ENCODE data around the gene CLSTN1. TPM values are rescaled to one million over a fixed set of nuclear protein-coding genes. Genes with fewer than 3 reads are reported as not detected.

CLSTN1 gene
- total RNA-seq, 1 donor from 2014 or later: 181 TPM

GRCh38 chr1:9798236-9799130 is 25.3 kb downstream of the CLSTN1 start:
- Histone ChIP-seq H3K4me2 (ENCODE audit: low read length) (no peak overlapping the region), H4K20me1 (ENCODE audit: insufficient read depth, low read length) (peaks cover 73% of the 10 kb centered on the region)

DNA sequence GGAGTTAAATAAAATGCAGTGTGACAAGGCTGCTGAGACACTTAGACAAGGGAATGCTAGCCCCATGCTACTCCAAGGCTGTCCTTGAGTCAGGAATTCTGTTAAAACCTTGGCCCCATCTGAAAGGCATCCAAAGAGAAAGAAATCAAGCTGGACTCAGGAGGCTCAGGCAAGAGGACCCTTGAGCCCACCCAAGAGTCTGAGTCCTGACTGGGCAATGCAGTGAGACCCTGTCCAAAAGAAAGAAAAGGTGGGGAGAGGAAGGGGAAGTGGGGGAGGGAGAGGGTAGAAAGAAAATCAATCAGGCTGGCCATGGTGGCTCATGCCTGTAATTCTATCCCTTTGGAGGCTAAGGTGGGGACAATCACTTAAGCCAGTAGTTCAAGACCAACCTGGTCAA is 26.7 kb downstream of the CLSTN1 start:
- H3K4me3 Mint-ChIP-seq (ENCODE audit: unreplicated experiment): no peak overlapping the region
- DNase-seq (ENCODE audit: low read depth): no peak
- no peak overlapping the region for H3K27ac Mint-ChIP-seq (ENCODE audit: unreplicated experiment)
- H3K27me3 ChIP-seq (ENCODE audit: insufficient read depth, low read length): no peaks in the 10 kb centered on the region
- no peaks in the 10 kb centered on the region for H3K4me1 ChIP-seq (ENCODE audit: insufficient read depth, low read length)
- no peak overlapping the region for H3K27ac ChIP-seq (ENCODE audit: low read depth, low read length)
- H3K9ac ChIP-seq (ENCODE audit: low read length): no peak overlapping the region
- no peak for TF ChIP-seq EZH2 (IDR thresholded peaks at IDR 0.05; ENCODE audit: insufficient read depth, low read length)
- TF ChIP-seq, protein P1, sequence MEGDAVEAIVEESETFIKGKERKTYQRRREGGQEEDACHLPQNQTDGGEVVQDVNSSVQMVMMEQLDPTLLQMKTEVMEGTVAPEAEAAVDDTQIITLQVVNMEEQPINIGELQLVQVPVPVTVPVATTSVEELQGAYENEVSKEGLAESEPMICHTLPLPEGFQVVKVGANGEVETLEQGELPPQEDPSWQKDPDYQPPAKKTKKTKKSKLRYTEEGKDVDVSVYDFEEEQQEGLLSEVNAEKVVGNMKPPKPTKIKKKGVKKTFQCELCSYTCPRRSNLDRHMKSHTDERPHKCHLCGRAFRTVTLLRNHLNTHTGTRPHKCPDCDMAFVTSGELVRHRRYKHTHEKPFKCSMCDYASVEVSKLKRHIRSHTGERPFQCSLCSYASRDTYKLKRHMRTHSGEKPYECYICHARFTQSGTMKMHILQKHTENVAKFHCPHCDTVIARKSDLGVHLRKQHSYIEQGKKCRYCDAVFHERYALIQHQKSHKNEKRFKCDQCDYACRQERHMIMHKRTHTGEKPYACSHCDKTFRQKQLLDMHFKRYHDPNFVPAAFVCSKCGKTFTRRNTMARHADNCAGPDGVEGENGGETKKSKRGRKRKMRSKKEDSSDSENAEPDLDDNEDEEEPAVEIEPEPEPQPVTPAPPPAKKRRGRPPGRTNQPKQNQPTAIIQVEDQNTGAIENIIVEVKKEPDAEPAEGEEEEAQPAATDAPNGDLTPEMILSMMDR (IDR thresholded peaks at IDR 0.05; ENCODE audit: insufficient read depth, low read depth, low read length): no peak
- H3K36me3 ChIP-seq (ENCODE audit: insufficient read depth, low read length): no peaks in the 10 kb centered on the region
- H2AFZ ChIP-seq (ENCODE audit: low read depth, low read length): no peak overlapping the region
- H3K36me3 Mint-ChIP-seq (ENCODE audit: low read depth, unreplicated experiment): peaks cover 3% of the 10 kb centered on the region
- H3K27me3 Mint-ChIP-seq (ENCODE audit: low read depth, unreplicated experiment): no peaks in the 10 kb centered on the region
- H4K20me1 ChIP-seq (ENCODE audit: insufficient read depth, low read length): peaks cover 74% of the 10 kb centered on the region
- no peak for FAIRE-seq
- peaks cover 13% of the 10 kb centered on the region for H3K4me1 Mint-ChIP-seq (ENCODE audit: low read depth, unreplicated experiment)
- H3K4me3 ChIP-seq (ENCODE audit: insufficient read depth, low read depth, low read length): no peak overlapping the region
- H3K4me2 ChIP-seq (ENCODE audit: low read length): no peak overlapping the region
- H3K79me2 ChIP-seq (ENCODE audit: insufficient read depth, low read length): peaks cover 84% of the 10 kb centered on the region
- H3K9me3 Mint-ChIP-seq (ENCODE audit: unreplicated experiment): no peaks in the 10 kb centered on the region
- no peaks in the 10 kb centered on the region for H3K9me3 ChIP-seq (ENCODE audit: insufficient read depth, low read depth, low read length)

More at GRCh38 chr1:9798236-9799130, 25.3 kb downstream of the CLSTN1 start:
- H3K4me3 ChIP-seq (ENCODE audit: insufficient read depth, low read depth, low read length): no peak overlapping the region
- FAIRE-seq (no peak), DNase-seq (ENCODE audit: low read depth) (peak; percentile 33)
- H3K36me3 ChIP-seq (ENCODE audit: insufficient read depth, low read length): no peaks in the 10 kb centered on the region
- no peak overlapping the region for H3K27ac ChIP-seq (ENCODE audit: low read depth, low read length)
- no peak overlapping the region for H3K9ac ChIP-seq (ENCODE audit: low read length)
- H3K36me3 Mint-ChIP-seq (ENCODE audit: low read depth, unreplicated experiment): no peaks in the 10 kb centered on the region
- no peaks in the 10 kb centered on the region for H3K9me3 ChIP-seq (ENCODE audit: insufficient read depth, low read depth, low read length)
- peaks cover 10% of the 10 kb centered on the region for H3K4me1 Mint-ChIP-seq (ENCODE audit: low read depth, unreplicated experiment)
- TF ChIP-seq, protein P1 (IDR thresholded peaks at IDR 0.05; ENCODE audit: insufficient read depth, low read depth, low read length): no peak
- no peak for TF ChIP-seq EZH2 (IDR thresholded peaks at IDR 0.05; ENCODE audit: insufficient read depth, low read length)
- no peak overlapping the region for H2AFZ ChIP-seq (ENCODE audit: low read depth, low read length)
- no peaks in the 10 kb centered on the region for H3K27me3 ChIP-seq (ENCODE audit: insufficient read depth, low read length)
- no peak overlapping the region for H3K4me3 Mint-ChIP-seq (ENCODE audit: unreplicated experiment)
- peaks cover 84% of the 10 kb centered on the region for H3K79me2 ChIP-seq (ENCODE audit: insufficient read depth, low read length)
- H3K4me1 ChIP-seq (ENCODE audit: insufficient read depth, low read length): no peaks in the 10 kb centered on the region
- no peaks in the 10 kb centered on the region for H3K9me3 Mint-ChIP-seq (ENCODE audit: unreplicated experiment)
- no peak overlapping the region for H3K27ac Mint-ChIP-seq (ENCODE audit: unreplicated experiment)
- H3K27me3 Mint-ChIP-seq (ENCODE audit: low read depth, unreplicated experiment): no peaks in the 10 kb centered on the region

DNA sequence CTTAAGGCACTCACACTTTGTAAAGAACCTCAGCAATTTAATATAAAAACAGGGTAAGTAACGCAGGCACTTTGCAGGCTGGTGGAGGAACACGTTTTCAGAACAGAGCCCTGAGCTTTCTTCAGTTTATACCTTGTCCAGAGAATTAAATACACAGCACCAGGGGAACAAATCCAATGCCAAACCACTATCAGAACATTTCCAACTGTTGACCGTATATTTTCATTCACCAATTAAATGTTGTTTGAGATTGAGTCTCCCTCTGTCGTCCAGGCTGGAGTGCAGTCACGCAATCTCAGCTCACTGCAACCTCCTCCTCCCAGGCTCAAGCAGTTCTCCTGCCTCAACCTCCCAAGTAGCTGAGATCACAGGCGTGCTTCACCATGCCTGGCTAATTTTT is 29.7 kb downstream of the CLSTN1 start:
- no peak for FAIRE-seq
- H3K27ac Mint-ChIP-seq (ENCODE audit: unreplicated experiment): no peak overlapping the region
- Histone ChIP-seq H3K36me3 (ENCODE audit: insufficient read depth, low read length) (no peaks in the 10 kb centered on the region), H3K4me1 (ENCODE audit: insufficient read depth, low read length) (no peaks in the 10 kb centered on the region), H3K79me2 (ENCODE audit: insufficient read depth, low read length) (peaks cover 88% of the 10 kb centered on the region), H3K27ac (ENCODE audit: low read depth, low read length) (no peak overlapping the region), H2AFZ (ENCODE audit: low read depth, low read length) (no peak overlapping the region), H3K9me3 (ENCODE audit: insufficient read depth, low read depth, low read length) (no peaks in the 10 kb centered on the region), H3K27me3 (ENCODE audit: insufficient read depth, low read length) (no peaks in the 10 kb centered on the region), H3K9ac (ENCODE audit: low read length) (no peak overlapping the region), H3K4me2 (ENCODE audit: low read length) (no peak overlapping the region), H4K20me1 (ENCODE audit: insufficient read depth, low read length) (peaks cover 84% of the 10 kb centered on the region), H3K4me3 (ENCODE audit: insufficient read depth, low read depth, low read length) (no peak overlapping the region)
- TF ChIP-seq EZH2 (IDR thresholded peaks at IDR 0.05; ENCODE audit: insufficient read depth, low read length): no peak
- TF ChIP-seq, protein P1 (IDR thresholded peaks at IDR 0.05; ENCODE audit: insufficient read depth, low read depth, low read length): no peak
- no peaks in the 10 kb centered on the region for H3K27me3 Mint-ChIP-seq (ENCODE audit: low read depth, unreplicated experiment)
- peaks cover 11% of the 10 kb centered on the region for H3K4me1 Mint-ChIP-seq (ENCODE audit: low read depth, unreplicated experiment)
- no peak for DNase-seq (ENCODE audit: low read depth)
- H3K36me3 Mint-ChIP-seq (ENCODE audit: low read depth, unreplicated experiment): peaks cover 4% of the 10 kb centered on the region
- no peak overlapping the region for H3K4me3 Mint-ChIP-seq (ENCODE audit: unreplicated experiment)
- H3K9me3 Mint-ChIP-seq (ENCODE audit: unreplicated experiment): no peaks in the 10 kb centered on the region

All from astrocyte (in vitro differentiated cells and primary cell).